GM18502 (cell line): ENCODE measurements around the gene IQCM.
"Not testable (repeated sequence)": the region's sequence is repeated elsewhere in the genome, so short reads cannot be mapped to it uniquely, and the experiment has no call there.

Experiments used
- ATAC-seq: cut with Tn5 transposase; IDR thresholded peaks from one replicate; pipeline ENCODE4 v1.9.1; 2021; ENCODE audit warnings: mild to moderate bottlenecking; ENCODE audit not compliant: unreplicated experiment, poor library complexity

The IQCM gene

GRCh38 chr4:149595500-149595899 is 220.1 kb downstream of the IQCM start:
- ATAC-seq = no peak

GRCh38 chr4:149589826-149590225 is 225.8 kb downstream of the IQCM start:
- ATAC-seq = no peak

DNA sequence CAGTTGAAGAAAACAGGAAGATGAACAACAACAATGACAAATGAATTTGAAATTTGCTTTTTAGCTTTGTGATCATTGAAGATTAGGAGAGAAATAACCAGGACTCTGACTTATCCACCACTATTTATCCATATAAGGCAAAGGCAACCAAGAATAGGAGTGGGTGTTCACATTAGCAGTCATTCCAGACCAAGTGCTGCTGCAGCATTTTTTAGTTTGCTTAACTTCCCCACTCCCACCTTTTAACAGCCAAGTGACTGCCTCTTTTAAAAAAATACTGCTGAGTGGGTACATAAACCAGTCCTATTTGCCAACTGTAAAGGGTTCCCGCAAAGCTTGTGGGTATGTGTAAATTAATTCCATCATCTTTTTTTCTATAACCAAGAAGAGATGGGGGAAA is 230.9 kb downstream of the IQCM start:
- ATAC-seq = no peak

- peak; percentile 88 for ATAC-seq
These were observed 240.7 kb downstream of the IQCM start for GRCh38 chr4:149574971-149575370.

DNA sequence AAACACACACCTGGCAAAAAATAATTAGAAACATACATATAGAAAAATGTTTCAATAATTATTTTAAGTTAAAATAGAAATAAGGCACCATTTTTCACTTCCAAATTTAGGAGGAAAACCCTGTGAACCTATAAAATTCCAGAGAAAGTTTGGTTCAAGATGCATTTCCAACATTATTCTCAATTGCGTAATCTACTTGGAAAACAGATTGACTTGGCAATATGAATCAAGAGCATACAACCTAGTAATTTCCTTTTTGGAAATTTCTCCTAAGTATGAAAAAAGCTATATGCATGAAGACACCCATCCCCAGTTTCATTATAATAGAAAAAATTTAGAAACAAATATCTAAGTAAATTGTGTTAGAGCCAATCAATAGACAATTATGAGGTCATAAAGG is 242.9 kb downstream of the IQCM start:
- ATAC-seq = no peak

DNA sequence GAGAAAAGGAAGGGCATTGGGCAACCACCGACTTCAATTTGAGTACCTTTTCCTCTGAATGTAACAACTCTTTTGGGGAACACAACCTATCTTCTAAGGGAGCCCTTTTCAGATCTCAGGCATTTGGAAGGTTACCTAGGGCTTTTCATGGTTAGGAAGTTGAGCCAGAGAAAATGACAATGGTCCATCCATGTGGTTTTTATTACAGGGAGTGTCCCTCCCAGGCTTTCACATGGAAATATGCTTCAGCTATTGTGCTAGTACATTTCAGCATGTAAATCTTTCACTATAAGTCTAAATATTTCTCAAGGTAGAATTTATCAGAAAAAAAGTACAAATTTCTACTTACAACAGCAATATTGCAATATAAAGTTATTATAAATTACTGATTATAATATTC is 259.8 kb downstream of the IQCM start:
- ATAC-seq = no peak

- ATAC-seq = no peak
These were observed 260.5 kb downstream of the IQCM start for GRCh38 chr4:149555146-149555545.

DNA sequence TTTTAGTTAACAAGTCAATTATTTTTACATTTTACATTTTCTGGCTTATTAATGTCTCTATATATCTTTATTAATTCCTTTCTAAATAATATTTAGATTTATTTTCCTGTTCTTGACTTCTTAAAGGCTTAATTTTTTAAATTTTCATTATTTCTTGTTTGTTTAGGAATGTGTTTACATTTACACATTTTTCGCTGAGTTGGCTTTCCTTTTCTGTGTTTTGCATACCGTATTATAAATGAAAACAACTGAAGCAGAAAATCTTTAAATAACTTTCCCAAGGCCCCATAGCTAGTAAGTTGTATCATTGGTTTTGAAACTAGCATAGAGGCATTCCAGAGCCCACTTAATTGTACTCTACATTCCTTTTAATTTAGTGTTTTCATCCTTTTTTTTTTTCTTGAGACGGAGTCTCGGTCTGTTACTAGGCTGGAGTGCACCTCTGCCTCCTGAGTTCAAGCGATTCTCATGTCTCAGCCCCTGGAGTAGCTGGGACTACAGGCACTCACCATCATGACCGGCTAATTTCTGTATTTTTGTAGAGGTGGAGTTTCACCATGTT is 261.6 kb downstream of the IQCM start:
- no peak for ATAC-seq

DNA sequence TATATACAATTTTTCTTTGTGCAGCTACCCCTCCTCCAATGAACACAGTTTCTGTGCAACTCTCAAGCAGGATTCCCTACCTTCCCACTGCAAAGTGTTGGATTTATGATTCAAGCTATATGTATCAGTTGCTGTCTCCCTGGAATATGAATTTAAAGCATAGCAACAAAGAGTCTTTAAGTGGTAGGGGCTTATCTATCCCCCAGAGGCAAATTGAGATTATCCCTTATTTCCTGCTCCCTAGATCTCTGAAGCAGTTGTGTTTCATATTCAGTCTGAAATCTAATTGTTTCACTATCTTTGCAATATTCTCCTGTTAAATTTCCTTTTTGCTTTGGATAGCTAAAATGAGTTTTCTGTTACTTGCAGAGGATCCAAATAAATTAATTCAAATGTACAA is 263.0 kb downstream of the IQCM start:
- ATAC-seq = no peak

DNA sequence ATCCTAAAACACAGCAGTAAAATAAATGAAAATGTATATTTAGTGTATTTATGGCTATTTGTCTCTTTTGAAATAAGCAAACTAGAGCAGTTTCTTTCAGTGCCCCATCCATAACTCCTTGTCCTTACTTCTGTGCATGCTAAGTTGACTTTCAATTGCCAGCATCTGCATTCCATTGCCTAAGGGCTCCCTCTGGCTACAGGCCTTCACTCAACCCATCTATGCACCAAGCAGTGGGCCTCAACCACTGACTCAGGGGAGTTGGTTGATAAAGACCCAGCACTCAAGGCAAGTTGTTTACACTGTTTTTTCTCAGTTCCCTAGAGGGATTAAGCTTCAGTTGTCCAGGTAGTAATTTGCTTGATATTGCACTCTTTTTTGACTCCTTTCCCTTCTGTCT is 265.7 kb downstream of the IQCM start:
- no peak for ATAC-seq

- no peak for ATAC-seq
These were observed 280.9 kb downstream of the IQCM start for GRCh38 chr4:149534779-149535178.

- ATAC-seq = no peak
These were observed 283.8 kb downstream of the IQCM start for GRCh38 chr4:149531861-149532260.

- ATAC-seq = no peak
These were observed 292.6 kb downstream of the IQCM start for GRCh38 chr4:149523039-149523438.

DNA sequence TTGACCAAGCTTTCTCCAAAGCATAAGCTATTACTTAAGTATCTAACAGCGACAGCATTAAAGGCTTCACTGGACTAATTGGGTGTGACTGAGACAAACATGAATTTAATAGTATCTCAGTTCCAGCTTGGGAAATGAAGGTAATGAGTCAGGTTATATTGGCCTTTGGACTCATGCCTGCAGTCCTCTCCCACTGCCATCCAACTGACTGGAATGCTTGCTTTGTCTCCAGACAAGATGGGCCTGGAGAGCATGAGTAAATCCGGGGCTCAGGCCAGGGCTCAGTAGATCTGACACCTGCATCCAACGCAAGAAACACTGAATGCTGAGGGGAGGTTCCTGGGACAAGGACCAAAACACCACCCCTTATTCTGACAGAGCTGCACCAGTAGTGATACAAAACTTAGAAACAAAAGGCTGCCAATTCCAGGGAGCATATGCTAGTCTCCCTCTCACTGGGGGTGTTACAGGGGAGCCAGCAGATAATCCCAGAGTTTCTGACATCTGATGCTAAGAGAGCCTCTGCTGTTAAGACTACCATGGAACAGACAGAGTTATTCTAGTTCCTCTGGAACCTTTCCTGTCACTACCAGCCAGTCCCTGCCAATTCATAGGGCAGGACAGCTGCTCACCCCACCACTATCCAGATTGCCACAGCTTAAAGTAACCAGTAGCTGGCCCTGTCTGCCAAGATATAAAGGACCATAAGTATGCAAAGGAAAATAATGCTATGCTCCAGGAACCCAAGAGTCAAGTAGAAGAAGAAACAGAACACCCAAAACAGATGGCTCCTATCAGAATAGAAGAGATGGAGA is 293.8 kb downstream of the IQCM start:
- ATAC-seq = no peak

DNA sequence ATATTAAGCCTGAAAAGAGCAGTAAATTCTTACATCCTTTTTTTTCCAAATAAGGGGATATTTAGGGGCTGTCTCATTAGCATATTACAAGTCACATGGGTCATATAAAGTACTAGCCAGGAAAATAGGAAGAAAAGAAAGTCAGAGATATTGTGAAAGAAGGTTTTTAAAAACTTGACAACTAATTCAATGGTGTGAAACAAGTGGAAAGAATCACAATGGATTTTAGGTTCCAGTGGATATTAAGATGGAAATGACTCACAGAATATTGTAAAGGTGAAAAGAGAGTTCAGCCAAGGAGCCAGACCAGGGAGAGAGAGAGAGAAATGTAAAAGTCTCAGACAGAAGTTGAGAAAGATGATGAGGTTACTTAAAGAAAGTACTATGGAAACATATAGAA is 297.2 kb downstream of the IQCM start:
- no peak for ATAC-seq

DNA sequence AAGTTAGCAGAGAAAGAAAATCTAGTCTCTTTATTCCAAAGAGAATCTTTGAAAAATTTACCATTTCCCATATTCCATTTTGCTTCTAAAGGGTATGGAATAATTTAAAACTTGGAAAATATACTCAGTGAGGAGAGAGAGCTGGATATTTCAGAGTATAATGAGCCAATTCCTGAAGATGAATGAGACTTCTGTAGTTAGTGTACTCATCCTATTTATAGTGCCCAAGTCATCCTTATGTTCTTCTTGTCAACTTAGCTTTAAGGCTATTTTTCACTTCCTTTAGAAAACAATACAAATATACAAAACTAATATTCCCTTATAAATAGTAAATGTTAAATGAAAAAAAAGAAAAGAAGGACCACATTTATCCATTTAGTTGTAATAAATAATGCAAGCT is 302.6 kb downstream of the IQCM start:
- no peak for ATAC-seq

GRCh38 chr4:149512501-149512900 is 303.1 kb downstream of the IQCM start:
- no peak for ATAC-seq

DNA sequence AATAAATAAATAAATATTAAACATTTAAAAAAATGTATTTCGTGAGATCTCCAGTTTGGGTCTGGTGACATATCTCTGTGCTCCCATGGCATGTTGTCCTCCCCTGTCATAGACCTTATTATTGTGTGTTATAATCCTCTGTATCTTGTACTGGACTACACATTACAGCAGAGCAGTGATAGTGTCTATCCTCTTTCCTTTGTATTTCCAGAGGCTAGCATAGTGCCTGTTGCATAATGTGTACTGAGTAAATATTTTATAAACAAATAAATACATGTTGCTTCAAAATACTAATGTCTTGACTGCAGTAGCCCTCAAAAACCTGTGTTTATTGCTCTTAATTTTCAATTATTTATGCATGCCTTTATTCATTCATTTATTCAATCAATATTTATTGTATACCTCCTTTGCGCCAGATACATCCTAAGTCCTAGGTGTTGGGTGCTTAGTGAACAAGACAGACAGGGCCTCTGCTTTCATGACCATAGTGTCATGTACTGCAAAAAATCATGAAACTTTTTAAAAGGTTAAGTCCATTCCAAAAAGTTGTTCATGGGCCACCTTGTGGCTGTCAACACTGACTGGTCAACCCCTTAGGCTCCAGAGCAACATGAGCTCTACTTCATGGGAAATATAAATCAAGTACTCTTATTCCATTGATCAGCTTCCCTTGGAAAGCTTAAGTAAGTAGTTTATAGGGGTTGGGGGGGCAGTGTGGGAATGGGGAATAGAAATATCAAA is 303.9 kb downstream of the IQCM start:
- ATAC-seq = no peak

DNA sequence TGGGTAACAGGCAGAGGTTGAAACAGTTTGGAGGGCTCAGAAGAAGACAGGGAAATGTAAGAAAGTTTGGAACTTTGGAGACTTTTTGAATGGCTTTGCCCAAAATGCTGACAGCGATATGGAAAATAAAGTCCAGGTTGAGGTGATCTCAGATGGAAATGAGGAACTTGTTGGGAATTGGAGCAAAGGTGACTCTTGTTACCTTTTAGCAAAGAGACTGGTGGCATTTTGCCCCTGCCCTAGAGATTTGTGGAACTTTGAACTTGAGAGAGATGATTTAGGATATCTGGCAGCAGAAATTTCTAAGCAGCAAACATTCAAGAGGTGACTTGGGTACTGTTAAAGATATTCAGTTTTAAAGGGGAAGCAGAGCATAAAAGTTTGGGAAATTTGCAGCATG is 308.3 kb downstream of the IQCM start:
- not testable (repeated sequence) for ATAC-seq

- ATAC-seq = no peak
These were observed 314.8 kb downstream of the IQCM start for GRCh38 chr4:149500806-149501205.

- ATAC-seq = no peak
These were observed 315.9 kb downstream of the IQCM start for GRCh38 chr4:149499726-149500125.
